ENCODE data around the gene GORAB.

Gene GORAB

DNA sequence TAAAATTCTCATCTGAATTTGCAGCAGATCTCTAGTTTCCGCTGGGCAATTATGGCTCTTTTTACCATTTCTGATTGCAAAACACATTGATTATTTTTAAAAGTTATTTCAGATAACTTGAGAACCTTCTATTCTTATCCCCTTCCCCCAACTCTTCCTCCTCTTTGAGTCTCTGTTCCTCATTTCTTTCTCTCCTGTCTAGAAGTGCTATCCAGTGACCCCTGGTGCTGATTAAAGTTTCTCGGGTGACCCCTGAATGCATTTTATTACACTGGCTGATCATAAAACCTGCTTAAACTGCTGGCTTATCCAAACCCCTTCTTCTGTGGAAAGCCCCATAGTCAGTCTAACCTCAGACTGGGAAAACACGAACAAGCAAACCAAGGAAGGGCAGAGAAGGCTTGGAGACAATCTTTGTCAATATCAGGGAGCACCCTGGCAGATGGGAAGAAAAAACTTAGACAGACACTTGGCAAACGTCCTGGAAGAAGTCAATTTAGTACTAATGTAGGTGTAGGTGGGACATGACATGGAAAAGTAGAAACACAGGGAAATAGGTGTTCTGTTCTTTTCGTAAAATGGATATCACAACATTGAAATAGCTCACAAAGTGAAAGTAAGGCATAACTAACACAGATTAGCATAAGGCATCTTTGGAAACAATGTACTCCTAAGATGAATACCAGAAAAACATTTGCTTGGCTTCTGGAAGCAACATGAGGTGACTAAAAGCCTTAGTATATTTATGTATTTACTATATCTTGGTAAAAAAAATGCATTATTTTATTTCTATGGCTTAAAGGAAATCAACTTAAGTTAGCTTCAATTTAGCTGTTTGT is 61.4 kb downstream of the GORAB start:
- no peak overlapping the region for H3K4me3 ChIP-seq (ENCODE audit: low read depth, low read length)

DNA sequence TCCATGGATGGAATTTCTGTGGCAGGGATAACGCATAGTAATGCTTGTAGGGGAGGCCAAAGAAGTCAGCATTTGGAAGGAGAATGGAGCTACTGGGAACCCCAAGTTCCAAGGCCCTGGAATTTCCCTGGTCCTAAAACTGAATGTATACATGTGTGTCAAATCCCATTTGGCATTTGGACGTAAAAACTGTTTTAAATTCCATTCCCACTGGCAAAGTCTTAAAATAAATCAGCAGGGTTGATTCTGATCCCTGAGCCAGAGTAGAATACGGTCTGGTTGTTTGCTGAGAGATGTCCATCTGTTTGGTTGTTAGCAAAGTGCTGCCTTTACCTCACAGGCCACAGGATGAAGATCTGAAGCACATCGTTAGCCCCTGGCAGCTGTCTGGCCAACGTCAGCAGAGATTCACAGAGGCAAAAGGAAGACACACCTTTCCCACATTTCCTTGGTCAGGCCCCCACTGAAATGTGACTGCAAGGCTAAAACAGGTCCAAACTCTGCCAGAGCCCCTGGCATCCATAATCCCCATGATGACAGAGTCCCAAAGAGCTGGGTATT is 62.2 kb downstream of the GORAB start:
- H3K36me3 ChIP-seq (ENCODE audit: control insufficient read depth, insufficient read depth, low read length) = no peaks in the 10 kb centered on the region
- H3K9ac ChIP-seq = no peak overlapping the region
- no peak overlapping the region for H3K4me3 ChIP-seq (ENCODE audit: low read depth, low read length)
- H2AFZ ChIP-seq = no peak overlapping the region
- TF ChIP-seq, protein P1, sequence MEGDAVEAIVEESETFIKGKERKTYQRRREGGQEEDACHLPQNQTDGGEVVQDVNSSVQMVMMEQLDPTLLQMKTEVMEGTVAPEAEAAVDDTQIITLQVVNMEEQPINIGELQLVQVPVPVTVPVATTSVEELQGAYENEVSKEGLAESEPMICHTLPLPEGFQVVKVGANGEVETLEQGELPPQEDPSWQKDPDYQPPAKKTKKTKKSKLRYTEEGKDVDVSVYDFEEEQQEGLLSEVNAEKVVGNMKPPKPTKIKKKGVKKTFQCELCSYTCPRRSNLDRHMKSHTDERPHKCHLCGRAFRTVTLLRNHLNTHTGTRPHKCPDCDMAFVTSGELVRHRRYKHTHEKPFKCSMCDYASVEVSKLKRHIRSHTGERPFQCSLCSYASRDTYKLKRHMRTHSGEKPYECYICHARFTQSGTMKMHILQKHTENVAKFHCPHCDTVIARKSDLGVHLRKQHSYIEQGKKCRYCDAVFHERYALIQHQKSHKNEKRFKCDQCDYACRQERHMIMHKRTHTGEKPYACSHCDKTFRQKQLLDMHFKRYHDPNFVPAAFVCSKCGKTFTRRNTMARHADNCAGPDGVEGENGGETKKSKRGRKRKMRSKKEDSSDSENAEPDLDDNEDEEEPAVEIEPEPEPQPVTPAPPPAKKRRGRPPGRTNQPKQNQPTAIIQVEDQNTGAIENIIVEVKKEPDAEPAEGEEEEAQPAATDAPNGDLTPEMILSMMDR (IDR thresholded peaks at IDR 0.05) = no peak
- no peaks in the 10 kb centered on the region for H3K9me3 ChIP-seq (ENCODE audit: control insufficient read depth, low read length)
- no peaks in the 10 kb centered on the region for H3K4me1 ChIP-seq
- no peaks in the 10 kb centered on the region for H3K79me2 ChIP-seq
- H3K27me3 ChIP-seq (ENCODE audit: control insufficient read depth, insufficient read depth, low read length) = no peaks in the 10 kb centered on the region
- no peak overlapping the region for H3K27ac ChIP-seq
- H3K4me2 ChIP-seq (ENCODE audit: low read length) = no peak overlapping the region

More for the DNA sequence above, 61.4 kb downstream of the GORAB start:
- Histone ChIP-seq H3K9me3 (ENCODE audit: control insufficient read depth, low read length) (no peaks in the 10 kb centered on the region), H3K4me2 (ENCODE audit: low read length) (no peak overlapping the region), H3K27me3 (ENCODE audit: control insufficient read depth, insufficient read depth, low read length) (no peaks in the 10 kb centered on the region), H3K27ac (no peak overlapping the region), H3K36me3 (ENCODE audit: control insufficient read depth, insufficient read depth, low read length) (no peaks in the 10 kb centered on the region), H3K9ac (no peak overlapping the region), H3K4me1 (no peaks in the 10 kb centered on the region), H3K79me2 (no peaks in the 10 kb centered on the region), H2AFZ (no peak overlapping the region)
- TF ChIP-seq, protein P1 (IDR thresholded peaks at IDR 0.05) = no peak

DNA sequence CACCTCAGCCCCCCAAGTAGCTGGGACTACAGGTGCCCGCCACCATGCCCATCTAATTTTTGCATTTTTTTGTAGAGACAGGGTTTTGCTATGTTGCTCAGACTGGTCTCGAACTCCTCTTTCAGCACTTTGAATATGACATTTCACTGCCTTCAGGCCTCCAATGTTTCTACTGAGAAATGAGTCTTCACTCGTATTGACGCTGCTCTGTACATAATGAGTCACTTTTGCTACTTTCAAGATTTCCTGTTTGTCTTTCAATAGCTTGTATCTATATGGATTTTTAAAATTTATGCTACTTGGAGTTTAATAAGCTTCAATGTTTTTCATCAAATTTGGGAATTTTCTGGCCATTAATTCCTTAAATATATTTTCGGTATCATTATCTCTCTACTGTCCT is 64.7 kb downstream of the GORAB start:
- Histone ChIP-seq H3K27ac (no peak overlapping the region), H3K4me2 (ENCODE audit: low read length) (no peak overlapping the region), H3K4me3 (ENCODE audit: low read depth, low read length) (no peak overlapping the region), H2AFZ (no peak overlapping the region), H3K79me2 (no peaks in the 10 kb centered on the region), H3K9me3 (ENCODE audit: control insufficient read depth, low read length) (no peaks in the 10 kb centered on the region), H3K27me3 (ENCODE audit: control insufficient read depth, insufficient read depth, low read length) (no peaks in the 10 kb centered on the region), H3K4me1 (no peaks in the 10 kb centered on the region), H3K36me3 (ENCODE audit: control insufficient read depth, insufficient read depth, low read length) (no peaks in the 10 kb centered on the region), H3K9ac (no peak overlapping the region)
- TF ChIP-seq, protein P1 (IDR thresholded peaks at IDR 0.05) = no peak

DNA sequence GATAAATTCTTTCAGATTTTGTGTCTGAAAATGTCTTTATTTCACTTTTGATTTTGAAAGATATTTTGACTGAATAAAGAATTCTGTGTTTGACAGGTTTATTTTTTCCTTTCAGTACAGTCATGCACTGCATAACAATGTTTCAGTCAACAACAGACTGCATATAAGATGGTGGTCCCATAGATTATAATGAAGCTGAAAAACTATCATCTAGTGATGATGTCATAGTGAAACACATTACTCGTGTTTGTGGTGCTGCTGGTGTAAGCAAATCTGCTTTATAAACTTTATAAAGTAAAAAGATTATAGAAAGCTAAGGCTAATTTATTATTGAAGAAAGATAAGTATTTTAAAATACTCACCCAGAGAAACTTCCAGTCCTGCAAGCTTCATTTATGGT is 66.7 kb downstream of the GORAB start:
- H3K9me3 ChIP-seq (ENCODE audit: control insufficient read depth, low read length) = no peaks in the 10 kb centered on the region

More for the DNA sequence above, 66.7 kb downstream of the GORAB start:
- Histone ChIP-seq H3K36me3 (ENCODE audit: control insufficient read depth, insufficient read depth, low read length) (no peaks in the 10 kb centered on the region), H3K4me1 (no peaks in the 10 kb centered on the region), H3K79me2 (no peaks in the 10 kb centered on the region), H3K9ac (no peak overlapping the region), H2AFZ (no peak overlapping the region), H3K4me2 (ENCODE audit: low read length) (no peak overlapping the region), H3K27me3 (ENCODE audit: control insufficient read depth, insufficient read depth, low read length) (no peaks in the 10 kb centered on the region), H3K4me3 (ENCODE audit: low read depth, low read length) (no peak overlapping the region), H3K27ac (no peak overlapping the region)
- TF ChIP-seq, protein P1 (IDR thresholded peaks at IDR 0.05) = no peak
